ENCODE data around the gene TLE2. TPM values are rescaled to one million over a fixed set of nuclear protein-coding genes. Genes with fewer than 3 reads are reported as not detected.

TLE2 gene
- polyA plus RNA-seq, 2 of the 4 experiments (the other 2 are of a cell fraction) = 2.1 to 2.6 TPM

DNA sequence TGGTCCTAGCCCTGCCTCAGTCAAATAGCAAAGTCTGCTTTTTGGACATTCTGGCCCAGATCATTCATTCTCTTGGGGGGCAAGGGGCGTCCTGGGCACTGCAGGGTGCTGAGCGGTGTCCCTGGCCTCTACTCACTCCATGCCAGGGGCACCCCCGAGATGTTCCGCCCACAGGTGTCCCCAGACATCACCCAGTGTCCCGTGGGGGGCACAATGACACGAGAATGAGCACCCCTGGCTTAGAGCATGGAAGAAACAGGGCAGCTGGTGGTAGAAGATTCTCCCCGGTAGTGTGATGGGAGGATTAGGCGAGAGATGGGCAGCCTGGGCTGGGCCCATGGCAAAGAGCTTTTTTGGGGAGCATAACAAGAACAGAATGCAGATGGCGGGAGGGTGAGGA, 38.5 kb upstream of the TLE2 start:
- no peaks in the 10 kb centered on the region for H3K9me3 ChIP-seq
- 85% methylated on average over 8 of the region's 9 CpGs for WGBS (ENCODE audit: missing lambda C conversion rate)
- POLR2A ChIA-PET = no interaction called here

GRCh38 chr19:3066482-3067049, 37.5 kb upstream of the TLE2 start:
- TF ChIP-seq ZFP36 (IDR thresholded peaks at IDR 0.05; ENCODE audit: borderline replicate concordance, partially characterized antibody) = peak; percentile 10
- no peak for TF ChIP-seq USF2 (IDR thresholded peaks at IDR 0.05)
- CTCF ChIA-PET = interaction anchor here (0.7 to 1.1 kb wide), 2 partner anchors 9 to 93 kb away, joined by 3 to 4 read pairs; no protein-coding TSS in a partner anchor
- POLR2A ChIA-PET = no interaction called here
- FAIRE-seq (no peak), ATAC-seq (no peak), DNase-seq (ENCODE audit: low read depth in 1 of 2, low spot score in 1 of 2) (no peak)
- H3K4me3 ChIP-seq = no peak overlapping the region
- H3K27ac ChIP-seq = no peak overlapping the region
- H3K4me1 ChIP-seq = peaks cover 13% of the 10 kb centered on the region
- WGBS (ENCODE audit: missing lambda C conversion rate) = 86% methylated on average over 16 of the region's 16 CpGs
- H3K4me2 ChIP-seq = no peak overlapping the region
- no peaks in the 10 kb centered on the region for H3K9me3 ChIP-seq

More for the DNA sequence above, 38.5 kb upstream of the TLE2 start:
- CTCF ChIA-PET = interaction anchor here (1.1 kb wide), 1 partner anchor 107 kb away, joined by 3 read pairs; no protein-coding TSS in a partner anchor
- Histone ChIP-seq H3K4me2 (no peak overlapping the region), H3K4me1 (peaks cover 13% of the 10 kb centered on the region), H3K4me3 (no peak overlapping the region), H3K27ac (no peak overlapping the region)
- FAIRE-seq (no peak), DNase-seq (ENCODE audit: low read depth in 1 of 2, low spot score in 1 of 2) (no peak), ATAC-seq (no peak)
- no peak for TF ChIP-seq HMGXB4 (CRISPR knock-in tag; IDR thresholded peaks at IDR 0.05; ENCODE audit: borderline replicate concordance)
- no peak for TF ChIP-seq ATOH8 (CRISPR knock-in tag; IDR thresholded peaks at IDR 0.05; ENCODE audit: low read depth)
- TF ChIP-seq, protein P1, sequence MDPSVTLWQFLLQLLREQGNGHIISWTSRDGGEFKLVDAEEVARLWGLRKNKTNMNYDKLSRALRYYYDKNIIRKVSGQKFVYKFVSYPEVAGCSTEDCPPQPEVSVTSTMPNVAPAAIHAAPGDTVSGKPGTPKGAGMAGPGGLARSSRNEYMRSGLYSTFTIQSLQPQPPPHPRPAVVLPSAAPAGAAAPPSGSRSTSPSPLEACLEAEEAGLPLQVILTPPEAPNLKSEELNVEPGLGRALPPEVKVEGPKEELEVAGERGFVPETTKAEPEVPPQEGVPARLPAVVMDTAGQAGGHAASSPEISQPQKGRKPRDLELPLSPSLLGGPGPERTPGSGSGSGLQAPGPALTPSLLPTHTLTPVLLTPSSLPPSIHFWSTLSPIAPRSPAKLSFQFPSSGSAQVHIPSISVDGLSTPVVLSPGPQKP (IDR thresholded peaks at IDR 0.05; ENCODE audit: low read depth, low read length) = no peak
- no peak for TF ChIP-seq HES2 (IDR thresholded peaks at IDR 0.05)
- TF ChIP-seq EHF (CRISPR knock-in tag; IDR thresholded peaks at IDR 0.05) = no peak
- no peak for TF ChIP-seq ESRRA (IDR thresholded peaks at IDR 0.05; ENCODE audit: borderline replicate concordance, low read length)
- TF ChIP-seq KDM1A (IDR thresholded peaks at IDR 0.05; ENCODE audit: low read depth) = no peak
- no peak for TF ChIP-seq HDAC2 (IDR thresholded peaks at IDR 0.05)
- TF ChIP-seq MAZ (IDR thresholded peaks at IDR 0.05; ENCODE audit: borderline replicate concordance, low read depth, low read length) = no peak
- TF ChIP-seq GATA3 (IDR thresholded peaks at IDR 0.05; ENCODE audit: borderline replicate concordance) = no peak
- no peak for TF ChIP-seq SREBF2 (IDR thresholded peaks at IDR 0.05)
- no peak for TF ChIP-seq CEBPB (IDR thresholded peaks at IDR 0.05)
- TF ChIP-seq CHD2 (IDR thresholded peaks at IDR 0.05; ENCODE audit: low read length, partially characterized antibody) = no peak
- TF ChIP-seq TP53 (CRISPR knock-in tag; IDR thresholded peaks at IDR 0.05) = no peak
- TF ChIP-seq, protein P2, sequence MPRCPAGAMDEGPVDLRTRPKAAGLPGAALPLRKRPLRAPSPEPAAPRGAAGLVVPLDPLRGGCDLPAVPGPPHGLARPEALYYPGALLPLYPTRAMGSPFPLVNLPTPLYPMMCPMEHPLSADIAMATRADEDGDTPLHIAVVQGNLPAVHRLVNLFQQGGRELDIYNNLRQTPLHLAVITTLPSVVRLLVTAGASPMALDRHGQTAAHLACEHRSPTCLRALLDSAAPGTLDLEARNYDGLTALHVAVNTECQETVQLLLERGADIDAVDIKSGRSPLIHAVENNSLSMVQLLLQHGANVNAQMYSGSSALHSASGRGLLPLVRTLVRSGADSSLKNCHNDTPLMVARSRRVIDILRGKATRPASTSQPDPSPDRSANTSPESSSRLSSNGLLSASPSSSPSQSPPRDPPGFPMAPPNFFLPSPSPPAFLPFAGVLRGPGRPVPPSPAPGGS (IDR thresholded peaks at IDR 0.05) = no peak
- TF ChIP-seq RARB (CRISPR knock-in tag; IDR thresholded peaks at IDR 0.05) = no peak

Data from A549 (cell line).